GM21447 (cell line): ENCODE measurements around the gene GATA1.
"Not testable (repeated sequence)": the region's sequence is repeated elsewhere in the genome, so short reads cannot be mapped to it uniquely, and the experiment has no call there.

Source experiments
- ATAC-seq: cut with Tn5 transposase; IDR thresholded peaks from one replicate; pipeline ENCODE4 v1.9.1; 2021; ENCODE audit not compliant: unreplicated experiment

The GATA1 gene

DNA sequence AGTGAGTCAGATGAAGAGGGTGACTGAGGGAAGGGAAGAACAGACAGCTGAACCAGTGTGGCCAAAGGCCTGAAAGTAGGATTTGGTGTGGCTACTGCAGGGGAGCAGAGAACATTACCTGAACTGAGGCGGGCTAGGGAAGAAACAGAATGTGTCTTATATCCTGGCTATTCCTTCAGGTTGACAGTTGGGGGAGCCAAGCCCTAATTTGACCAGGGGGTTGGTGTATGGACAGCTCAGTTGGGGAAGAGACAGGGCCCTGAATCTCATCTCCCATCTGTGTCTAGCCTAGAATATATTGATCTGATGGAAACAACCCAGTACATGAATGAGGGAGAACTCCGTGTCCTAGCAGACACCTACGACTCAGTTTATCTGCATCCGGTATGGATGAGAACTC, 19.7 kb downstream of the GATA1 start:
- ATAC-seq: no peak

DNA sequence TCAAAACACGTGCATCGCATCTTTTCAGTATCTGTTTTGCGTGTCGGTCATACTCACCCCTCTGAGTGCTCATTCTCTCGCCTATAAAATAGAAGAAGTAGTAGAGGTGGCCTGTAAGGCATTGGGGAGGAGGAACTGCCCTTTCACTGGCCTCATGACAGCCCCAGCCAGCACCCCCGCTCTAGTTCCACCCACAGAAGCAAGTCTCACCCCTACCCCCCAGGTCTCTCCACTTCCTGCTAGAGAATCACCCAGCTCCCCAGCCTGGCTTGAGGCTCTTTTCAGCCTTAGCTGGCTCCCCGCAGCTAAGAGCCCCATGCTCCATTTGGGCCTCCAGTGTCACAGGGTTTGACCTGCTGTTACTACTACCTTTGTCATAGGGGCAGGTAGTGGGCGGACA, 27.3 kb downstream of the GATA1 start:
- no peak for ATAC-seq

DNA sequence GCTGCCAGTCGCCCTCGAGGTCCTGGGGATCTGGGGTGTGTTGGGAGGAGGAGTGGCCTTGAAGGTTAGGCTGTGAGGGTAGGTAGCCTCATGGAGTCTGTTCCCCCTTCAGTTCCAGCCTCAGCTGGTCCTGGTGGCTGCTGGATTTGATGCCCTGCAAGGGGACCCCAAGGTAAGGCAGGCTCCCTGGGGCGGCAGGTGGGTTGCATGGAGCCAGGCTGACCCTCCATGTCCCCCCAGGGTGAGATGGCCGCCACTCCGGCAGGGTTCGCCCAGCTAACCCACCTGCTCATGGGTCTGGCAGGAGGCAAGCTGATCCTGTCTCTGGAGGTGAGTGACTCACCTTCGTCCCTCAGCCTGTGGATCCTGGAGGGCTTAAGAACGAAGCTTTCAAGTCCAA, 28.3 kb downstream of the GATA1 start:
- no peak for ATAC-seq

DNA sequence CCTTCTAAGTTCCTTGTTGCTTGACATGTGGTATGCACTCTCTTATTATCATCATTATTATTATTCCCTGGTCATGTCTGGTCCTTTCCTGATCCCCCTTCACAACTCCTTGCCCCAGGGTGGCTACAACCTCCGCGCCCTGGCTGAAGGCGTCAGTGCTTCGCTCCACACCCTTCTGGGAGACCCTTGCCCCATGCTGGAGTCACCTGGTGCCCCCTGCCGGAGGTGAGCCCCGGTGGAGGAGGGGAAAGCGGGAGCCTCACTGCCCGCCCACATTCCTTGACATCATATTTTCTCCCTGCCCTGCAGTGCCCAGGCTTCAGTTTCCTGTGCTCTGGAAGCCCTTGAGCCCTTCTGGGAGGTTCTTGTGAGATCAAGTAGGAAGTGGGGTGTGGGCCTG, 28.9 kb downstream of the GATA1 start:
- ATAC-seq: no peak

DNA sequence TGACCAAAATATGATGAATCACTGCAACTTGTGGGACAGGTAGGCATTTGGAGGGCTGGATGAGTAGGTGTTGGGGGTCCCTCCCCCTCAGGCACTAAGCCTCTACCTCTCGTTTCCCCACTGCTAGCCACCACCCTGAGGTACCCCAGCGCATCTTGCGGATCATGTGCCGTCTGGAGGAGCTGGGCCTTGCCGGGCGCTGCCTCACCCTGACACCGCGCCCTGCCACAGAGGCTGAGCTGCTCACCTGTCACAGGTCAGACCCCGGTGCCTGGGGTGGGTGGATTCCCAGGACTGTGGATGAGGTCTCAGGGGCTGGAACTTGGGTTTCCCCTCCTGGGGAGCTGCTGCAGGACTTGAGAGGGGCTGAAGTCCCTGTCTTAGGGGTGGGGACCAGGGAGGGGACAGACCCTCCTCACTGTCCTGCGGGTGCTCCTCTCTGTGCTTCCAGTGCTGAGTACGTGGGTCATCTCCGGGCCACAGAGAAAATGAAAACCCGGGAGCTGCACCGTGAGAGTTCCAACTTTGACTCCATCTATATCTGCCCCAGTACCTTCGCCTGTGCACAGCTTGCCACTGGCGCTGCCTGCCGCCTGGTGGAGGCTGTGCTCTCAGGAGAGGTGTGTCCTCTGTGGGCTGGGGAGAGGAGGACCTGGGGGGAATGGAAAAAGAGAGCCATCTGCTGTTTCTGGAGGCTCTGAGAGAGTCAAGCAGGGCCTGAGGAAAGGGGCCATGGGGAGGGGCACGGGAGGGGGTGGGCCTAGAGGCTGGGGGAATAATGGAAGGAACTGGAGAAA, 29.8 kb downstream of the GATA1 start:
- no peak for ATAC-seq

DNA sequence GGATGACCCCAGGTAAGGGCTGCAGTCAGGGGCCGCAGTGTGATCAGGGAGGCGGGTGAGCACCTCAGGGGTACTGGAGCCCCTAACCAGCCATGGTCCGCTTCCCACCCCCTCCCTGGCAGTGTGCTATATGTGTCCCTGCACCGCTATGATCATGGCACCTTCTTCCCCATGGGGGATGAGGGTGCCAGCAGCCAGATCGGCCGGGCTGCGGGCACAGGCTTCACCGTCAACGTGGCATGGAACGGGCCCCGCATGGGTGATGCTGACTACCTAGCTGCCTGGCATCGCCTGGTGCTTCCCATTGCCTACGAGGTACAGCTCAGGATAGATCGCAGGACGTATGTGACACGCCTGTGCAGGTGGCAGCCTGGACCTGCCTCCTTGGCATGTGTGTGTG, 31.7 kb downstream of the GATA1 start:
- no peak for ATAC-seq

DNA sequence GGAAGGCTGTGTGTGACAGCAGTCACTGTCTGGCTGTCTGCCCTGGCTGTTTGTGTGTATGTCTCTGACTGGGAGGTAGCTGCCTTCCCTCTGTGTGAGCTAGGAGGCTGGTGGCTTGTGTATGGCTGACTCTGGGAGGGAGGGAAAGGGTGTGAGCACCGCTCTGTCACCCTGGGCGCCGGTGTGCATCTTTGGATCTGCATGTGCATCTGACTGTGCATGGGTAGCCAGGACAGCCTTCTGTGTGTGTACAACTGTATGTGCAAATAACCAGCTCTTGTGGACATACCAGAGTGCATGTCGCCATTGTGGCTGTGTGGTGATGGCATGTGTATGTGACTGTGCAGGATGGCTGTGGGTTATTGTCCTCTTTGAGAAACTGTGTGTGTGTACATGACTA, 32.5 kb downstream of the GATA1 start:
- ATAC-seq: no peak

DNA sequence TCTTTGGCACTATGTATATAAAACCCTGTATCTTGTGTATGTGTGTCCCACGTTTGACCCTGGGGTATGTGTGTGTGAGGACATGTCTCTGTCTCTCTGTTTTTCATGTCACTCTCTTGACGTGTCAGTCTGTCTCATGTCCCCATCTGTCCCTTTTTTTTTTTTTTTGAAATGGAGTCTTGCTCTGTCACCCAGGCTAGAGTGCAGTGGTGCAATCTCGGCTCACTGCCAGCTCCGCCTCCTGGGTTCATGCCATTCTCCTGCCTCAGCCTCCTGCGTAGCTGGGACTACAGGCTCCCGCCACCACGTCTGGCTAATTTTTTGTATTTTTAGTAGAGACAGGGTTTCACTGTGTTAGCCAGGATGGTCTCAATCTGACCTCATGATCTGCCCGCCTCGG, 33.0 kb downstream of the GATA1 start:
- not testable (repeated sequence) for ATAC-seq

DNA sequence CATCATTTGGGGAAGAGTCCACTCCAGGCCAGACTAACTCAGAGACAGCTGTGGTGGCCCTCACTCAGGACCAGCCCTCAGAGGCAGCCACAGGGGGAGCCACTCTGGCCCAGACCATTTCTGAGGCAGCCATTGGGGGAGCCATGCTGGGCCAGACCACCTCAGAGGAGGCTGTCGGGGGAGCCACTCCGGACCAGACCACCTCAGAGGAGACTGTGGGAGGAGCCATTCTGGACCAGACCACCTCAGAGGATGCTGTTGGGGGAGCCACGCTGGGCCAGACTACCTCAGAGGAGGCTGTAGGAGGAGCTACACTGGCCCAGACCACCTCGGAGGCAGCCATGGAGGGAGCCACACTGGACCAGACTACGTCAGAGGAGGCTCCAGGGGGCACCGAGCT, 36.7 kb downstream of the GATA1 start:
- ATAC-seq: no peak

DNA sequence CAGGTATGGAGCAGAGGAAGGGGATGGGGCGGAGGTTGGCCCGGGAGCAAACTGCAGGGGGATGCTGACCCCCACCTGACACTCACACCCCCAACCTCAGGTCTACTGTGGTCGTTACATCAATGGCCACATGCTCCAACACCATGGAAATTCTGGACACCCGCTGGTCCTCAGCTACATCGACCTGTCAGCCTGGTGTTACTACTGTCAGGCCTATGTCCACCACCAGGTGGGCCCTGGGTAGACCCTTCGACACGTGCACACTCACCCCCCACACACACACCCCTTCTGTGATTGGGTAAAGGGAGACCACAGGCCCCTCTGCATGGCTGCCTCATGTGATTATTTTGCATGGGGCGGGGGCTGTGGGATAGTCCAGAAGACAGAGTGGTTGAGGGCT, 37.7 kb downstream of the GATA1 start:
- ATAC-seq: no peak

DNA sequence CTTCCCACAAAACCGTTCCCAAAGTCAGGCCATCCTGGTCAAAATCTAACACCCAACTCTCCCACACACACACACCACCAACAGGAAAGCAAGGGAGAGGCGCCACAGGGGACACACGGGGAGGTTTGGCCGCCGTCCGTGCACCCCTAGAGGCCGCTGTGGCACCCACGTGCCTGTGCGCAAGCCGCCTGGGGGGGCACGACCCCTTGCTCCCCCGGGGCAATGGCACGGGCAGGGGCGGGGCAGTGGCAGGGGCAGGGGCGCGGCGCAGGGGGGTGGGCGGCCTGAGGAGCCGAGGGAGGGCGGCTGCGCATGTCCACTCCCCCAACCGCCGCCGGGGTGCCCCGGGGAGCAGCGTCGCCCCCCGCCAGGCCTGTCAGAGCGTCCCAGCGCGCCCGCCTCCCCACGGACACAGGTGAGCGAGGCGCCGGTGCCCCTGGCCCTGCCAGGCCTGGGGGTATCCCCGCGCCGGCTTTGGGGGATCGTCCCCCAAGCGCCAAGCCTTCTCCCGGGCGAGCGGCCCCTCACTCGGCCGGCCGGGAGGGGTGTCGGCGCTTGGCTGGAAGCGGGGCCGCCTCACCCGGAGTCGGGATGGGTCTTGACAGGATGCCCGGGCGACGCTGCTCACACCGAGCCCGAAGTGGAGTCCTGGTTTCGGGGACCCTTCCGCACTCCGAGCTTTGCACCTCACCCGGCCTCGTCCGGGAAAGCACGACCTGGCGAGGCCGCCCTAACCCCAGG, 39.9 kb downstream of the GATA1 start, which contains the start of gene ERAS:
ERAS (plus strand) TSS at position 379 of the 741 bp plus-strand sequence. CDS start 2,611 bp downstream, outside the sequence.
- ATAC-seq: no peak

DNA sequence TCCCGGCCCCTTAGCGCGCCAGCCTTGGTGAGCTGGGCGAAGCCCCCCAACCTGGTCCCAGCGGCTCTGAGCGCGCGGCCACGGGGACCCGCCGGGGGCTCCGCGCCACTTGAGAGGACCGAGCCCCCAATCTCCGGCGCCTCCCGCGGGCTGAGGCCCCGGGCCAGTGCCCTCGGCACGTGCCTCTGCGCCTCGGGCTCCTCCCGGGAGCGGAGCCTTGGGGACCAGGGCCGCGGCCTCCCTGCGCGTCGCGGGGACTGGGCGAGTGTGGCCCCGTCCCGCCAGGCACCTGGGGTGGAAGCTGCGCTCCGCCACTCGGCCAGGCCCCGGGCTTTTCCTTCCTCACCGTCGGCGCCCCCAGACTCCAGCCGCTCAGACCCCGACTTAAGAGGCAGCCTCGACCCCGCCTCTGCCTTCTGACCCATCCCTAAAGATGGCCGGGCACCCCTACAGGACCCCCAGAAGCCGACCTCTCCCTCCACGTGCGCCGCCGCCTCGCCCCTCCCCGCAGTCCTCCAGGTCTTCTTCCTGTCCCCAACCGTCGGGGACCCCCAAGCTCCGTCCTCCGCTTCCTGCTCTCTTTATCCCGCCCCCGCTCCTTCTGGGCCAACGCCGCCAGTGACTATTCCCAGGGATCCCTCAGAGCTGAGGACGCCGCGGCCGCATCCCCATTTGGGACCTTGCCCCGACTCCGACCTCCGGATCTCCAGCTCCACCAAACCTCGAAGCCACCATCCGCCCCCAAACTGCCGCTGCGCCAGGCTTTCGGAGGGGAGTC, 40.7 kb downstream of the GATA1 start:
- no peak for ATAC-seq

DNA sequence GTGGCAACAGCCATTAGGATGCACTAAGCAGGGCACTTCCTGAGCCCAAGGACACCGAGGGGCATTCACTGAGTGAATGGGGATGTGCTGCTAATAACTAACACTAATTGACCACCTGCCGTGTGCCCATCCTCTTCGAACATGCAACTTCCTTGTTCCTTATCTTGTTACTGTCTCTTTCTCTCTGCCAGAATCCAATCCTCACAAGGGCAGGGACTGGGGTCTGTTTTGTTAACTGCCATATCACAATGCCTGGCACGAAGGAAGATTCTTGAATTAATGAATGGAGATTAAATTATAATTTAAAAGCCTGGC, 41.2 kb downstream of the GATA1 start:
- ATAC-seq: no peak

DNA sequence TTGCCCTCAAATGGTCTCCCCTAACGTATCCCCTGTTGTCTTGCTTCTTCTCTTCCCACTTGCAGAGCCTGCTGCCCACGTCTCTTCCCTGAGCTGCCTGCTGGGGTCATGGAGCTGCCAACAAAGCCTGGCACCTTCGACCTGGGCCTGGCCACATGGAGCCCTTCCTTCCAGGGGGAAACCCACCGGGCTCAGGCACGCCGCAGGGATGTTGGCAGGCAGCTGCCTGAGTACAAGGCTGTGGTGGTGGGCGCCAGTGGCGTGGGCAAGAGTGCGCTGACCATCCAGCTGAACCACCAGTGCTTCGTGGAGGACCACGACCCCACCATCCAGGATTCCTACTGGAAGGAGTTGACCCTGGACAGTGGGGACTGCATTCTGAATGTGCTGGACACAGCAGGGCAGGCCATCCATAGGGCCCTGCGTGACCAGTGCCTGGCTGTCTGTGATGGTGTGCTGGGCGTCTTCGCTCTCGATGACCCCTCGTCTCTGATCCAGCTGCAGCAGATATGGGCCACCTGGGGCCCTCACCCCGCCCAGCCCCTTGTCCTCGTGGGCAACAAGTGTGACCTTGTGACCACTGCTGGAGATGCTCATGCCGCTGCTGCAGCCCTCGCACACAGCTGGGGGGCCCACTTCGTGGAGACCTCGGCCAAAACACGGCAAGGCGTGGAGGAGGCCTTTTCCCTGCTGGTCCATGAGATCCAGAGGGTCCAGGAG, 42.8 kb downstream of the GATA1 start:
- no peak for ATAC-seq

DNA sequence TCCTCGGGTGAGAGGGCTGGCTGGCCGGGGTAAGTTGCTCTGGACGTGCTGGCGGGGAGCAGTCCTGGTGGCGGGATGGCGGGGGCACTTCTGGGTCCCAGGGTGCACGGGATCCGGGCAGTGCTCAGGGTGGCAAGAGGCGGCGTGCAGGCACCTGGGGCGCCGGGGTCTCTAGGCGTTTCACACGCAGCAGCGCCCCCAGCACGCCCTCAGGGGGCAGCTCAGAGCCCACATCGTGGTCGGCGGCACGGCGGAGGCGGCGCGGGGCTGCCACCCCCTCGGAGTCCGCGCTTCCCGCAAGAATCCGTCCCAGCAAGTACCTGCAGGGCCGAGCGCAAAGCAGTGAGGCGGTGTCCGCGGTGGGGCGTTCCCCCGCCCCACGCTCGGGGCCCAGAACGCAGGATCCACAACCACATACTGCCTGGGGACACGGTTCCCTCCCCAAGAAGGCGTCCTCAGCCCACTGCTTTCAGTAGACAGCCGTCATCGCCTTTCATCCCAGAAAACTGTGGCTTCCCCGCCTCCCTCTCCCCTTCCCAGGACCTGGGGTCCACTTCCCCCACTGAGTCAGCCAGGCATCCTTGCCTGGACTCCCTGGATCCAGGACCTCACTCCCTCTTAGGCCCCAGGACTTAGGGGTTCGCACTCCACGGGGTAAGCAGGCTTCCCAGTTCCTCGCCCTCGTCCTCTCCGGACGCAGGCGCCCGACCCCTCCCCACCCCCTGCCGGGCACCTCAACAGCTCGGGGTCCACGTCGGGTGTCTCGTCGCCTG, 44.9 kb downstream of the GATA1 start:
- ATAC-seq: no peak

DNA sequence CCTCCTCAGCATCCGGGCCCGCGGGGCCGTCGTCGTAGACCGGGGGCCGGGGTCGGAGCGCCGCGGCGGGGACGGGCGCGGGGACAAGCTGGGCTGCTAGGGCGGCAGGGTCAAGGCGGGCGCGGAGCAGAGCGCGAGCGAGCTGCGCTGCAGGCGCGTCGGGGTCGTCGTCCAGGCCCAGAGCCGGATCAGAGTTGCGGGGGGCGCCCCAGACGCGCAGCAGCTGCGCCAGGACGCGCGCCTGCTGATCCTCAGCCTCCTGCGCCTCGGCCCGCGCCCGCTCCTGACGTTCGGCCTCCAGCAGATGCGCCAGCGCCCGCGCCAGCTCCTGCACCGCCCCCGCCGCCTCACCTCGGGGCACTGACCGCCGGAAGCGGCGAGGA, 45.5 kb downstream of the GATA1 start:
- ATAC-seq: no peak

DNA sequence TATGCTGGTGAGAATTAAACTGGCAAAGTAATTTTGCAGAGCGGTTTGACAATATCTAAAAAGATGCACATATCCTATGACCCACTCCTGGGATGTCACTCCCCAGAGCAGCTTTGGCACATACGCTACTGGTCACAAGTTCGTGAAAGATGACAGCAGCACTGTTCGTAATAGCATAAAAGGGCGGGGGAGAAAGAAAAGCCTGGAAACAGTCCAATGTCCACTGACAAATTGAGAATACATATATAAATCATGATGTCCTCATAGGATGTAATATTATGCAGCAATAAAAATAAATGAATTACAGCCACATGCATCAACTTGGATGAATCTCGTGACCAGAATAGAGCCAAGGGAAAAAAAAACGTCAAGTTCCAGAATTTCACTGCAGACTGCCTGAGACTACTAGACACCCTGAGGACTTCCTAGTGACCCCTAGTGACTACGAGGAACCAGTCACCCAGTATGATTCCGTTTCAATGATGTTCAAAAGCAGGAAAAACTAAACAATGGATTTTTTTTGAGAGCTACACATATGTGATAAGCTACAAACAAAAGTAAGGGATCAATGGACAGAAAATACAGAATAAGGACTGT, 47.2 kb downstream of the GATA1 start:
- no peak for ATAC-seq

DNA sequence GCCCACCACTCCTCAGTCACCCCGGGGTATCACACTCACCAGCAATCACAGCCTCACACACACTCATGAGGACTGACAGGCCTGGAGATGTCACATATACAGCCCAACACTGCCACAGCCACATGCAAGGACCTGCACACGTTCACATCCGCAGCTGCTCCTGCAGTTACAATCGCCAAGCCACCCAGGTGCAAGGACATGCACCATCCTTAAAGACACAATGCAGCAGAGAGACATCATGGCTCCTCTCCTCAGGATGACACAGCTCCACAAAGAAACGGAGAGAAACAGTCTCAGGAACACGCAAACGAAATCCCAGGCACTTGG, 48.0 kb downstream of the GATA1 start:
- no peak for ATAC-seq

DNA sequence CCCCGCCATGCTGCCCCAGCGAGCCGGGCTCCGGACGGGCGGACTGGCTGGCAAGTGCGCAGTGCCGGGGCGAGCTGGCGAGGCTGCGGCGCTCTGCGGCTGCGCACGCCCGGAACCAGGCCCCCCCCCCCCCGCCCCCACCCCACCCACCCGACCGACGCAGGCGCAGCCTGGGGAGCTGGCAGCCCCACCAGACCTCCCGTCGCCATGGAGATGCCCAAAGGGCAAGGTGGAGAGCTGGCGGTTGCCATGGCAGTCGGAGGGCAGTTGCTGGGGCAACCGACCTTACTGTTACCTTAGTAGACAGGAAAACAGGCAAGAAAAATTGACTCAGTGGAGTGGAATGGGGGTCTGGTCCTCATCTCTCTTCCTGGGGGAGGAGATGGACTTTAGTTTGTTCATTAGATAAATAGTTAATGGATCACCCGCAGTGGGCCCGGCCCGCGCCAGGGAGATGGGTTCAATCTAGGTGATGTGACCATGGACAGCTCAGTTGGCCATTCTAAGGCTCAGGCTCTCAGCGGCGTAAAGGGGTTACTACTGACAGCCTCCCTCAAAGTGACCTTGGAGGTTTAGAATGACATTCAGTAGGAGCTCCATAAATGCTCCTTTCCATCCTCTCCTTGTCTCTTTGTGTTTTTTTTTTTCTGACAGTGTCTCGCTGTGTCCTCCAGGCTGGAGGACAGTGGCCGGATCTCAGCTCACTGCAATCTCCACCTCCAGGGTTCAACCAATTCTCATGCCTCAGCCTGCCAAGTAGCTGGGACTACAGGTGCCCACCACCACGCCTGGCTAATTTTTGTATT, 49.3 kb downstream of the GATA1 start, which contains the start of gene PCSK1N:
PCSK1N (minus strand) TSS at position 87 of the 806 bp plus-strand sequence; CDS start at position 9, 78 bp downstream.
- no peak for ATAC-seq
